Measurements from ENCODE around the gene ANO8. TPM values are rescaled to one million over a fixed set of nuclear protein-coding genes. Genes with fewer than 3 reads are reported as not detected.

ANO8 gene
- total RNA-seq, 1 donor from 2014 or later = 6.8 TPM

DNA sequence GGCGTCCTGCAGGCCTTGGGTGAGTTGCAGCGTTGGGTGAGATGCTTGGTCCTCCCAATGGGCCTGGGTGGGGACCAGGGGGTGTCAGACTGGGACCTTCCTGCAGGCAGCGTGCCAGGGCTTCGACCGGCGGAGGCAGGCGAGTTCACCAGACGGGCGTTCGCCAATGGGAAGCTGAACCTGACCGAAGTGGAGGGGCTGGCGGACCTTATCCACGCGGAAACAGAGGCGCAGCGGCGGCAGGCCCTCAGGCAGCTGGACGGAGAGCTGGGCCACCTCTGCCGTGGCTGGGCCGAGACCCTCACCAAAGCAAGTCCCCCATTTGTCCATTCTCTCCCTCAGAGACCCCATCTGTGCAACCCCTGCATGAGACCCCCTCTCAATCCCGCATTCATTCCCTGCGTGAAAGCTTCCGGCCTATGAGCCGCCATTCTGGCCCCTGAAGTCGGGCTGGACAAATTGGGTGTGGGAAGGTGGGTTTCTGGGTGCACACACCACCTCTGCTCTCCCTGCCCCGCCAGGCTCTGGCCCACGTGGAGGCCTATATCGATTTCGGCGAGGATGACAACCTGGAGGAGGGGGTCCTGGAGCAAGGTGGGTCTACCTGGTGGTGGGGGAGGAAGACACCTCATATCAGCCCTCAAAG is 3.9 kb upstream of the ANO8 start:
- TF ChIP-seq, protein P1, sequence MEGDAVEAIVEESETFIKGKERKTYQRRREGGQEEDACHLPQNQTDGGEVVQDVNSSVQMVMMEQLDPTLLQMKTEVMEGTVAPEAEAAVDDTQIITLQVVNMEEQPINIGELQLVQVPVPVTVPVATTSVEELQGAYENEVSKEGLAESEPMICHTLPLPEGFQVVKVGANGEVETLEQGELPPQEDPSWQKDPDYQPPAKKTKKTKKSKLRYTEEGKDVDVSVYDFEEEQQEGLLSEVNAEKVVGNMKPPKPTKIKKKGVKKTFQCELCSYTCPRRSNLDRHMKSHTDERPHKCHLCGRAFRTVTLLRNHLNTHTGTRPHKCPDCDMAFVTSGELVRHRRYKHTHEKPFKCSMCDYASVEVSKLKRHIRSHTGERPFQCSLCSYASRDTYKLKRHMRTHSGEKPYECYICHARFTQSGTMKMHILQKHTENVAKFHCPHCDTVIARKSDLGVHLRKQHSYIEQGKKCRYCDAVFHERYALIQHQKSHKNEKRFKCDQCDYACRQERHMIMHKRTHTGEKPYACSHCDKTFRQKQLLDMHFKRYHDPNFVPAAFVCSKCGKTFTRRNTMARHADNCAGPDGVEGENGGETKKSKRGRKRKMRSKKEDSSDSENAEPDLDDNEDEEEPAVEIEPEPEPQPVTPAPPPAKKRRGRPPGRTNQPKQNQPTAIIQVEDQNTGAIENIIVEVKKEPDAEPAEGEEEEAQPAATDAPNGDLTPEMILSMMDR (IDR thresholded peaks at IDR 0.05; ENCODE audit: borderline replicate concordance) = no peak
- H3K9me3 ChIP-seq (replicated peaks) = no peaks in the 10 kb centered on the region
- H3K4me3 ChIP-seq = peak overlapping the region; percentile 85
- no peak for DNase-seq
- H3K27ac ChIP-seq (replicated peaks) = no peak overlapping the region
- H3K4me1 ChIP-seq = peaks cover 45% of the 10 kb centered on the region
- intact Hi-C loops (cut with micrococcal nuclease) = no loop called here
- H3K27me3 ChIP-seq (ENCODE audit: low read depth) = no peaks in the 10 kb centered on the region
- H3K36me3 ChIP-seq = peaks cover 7% of the 10 kb centered on the region

DNA sequence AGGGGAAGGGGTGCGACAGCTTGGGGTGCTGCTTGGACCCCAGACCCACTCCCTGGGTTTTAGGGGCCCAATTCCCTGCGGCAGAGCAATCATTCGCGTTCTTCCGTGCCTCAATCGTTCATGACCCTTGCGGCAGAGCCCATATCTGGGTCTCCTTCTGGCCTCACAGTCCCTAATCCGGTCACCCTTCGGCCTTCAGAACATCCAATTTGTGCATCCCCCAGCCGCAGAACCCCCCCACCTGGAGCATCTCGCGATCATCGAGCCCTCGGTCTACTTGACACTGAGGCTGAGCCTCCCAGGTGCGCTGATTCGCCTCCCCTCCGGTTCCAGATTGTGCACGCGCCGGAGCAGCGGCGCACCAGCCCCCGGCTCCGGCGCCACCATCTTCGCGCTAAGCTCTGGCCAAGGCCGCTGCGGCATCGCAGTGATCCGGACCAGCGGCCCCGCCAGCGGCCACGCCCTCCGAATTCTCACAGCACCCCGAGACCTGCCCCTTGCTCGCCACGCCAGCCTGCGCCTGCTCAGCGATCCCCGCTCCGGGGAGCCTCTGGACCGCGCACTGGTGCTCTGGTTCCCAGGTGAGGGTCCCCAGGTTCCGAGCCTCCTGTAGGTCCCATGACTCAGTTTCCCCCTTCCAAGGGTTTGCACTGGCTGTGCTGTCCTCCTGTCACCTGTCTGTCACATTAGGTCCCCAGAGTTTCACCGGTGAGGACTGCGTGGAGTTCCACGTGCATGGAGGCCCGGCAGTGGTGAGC is 3.2 kb upstream of the ANO8 start:
- H3K36me3 ChIP-seq = peaks cover 7% of the 10 kb centered on the region
- peaks cover 47% of the 10 kb centered on the region for H3K4me1 ChIP-seq
- peak overlapping the region; percentile 85 for H3K4me3 ChIP-seq
- H3K27ac ChIP-seq (replicated peaks) = peak overlapping the region; percentile 97
- H3K9me3 ChIP-seq (replicated peaks) = no peaks in the 10 kb centered on the region
- TF ChIP-seq, protein P1 (IDR thresholded peaks at IDR 0.05; ENCODE audit: borderline replicate concordance) = no peak
- DNase-seq = no peak
- intact Hi-C loops (cut with micrococcal nuclease) = no loop called here
- H3K27me3 ChIP-seq (ENCODE audit: low read depth) = no peaks in the 10 kb centered on the region

DNA sequence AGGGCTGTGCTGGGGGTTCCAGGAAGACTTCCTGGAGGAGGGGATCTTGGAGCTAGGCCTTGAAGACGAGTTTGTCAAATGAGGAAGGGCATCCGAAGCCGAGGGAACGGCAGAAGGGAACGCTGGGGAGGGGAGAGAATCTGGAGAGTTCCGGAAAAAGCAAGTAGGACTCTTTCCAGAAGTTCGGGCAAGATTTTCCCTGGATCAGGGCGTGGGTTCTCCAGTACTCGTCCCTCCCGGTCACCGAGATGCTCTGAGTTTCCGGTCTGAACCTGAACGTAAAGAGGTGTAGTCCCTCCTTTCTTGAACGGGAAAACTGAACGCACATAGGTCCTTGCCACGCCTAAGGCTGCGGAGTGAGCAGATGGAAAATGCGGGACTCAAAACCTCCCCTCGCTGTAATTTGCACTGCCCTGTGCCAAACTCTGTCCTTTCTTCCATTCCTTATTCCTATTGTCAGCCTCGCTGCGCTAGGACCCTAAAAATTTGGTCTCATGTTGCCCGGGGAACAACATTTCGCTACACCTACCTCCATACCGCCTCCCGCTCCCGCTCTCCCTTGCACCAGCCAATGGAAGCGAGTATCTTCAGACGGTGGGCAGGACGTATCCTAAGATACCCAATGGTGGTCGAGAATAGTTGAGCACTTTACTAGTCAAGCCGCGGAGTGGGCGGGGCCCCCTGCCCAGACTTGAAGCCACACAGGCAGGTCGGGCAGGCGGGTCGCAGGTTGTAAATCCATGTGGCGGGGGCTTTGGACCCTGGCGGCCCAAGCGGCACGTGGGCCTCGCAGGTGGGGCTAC is 2.4 kb upstream of the ANO8 start, which contains the start of gene GTPBP3:
TSS of gene GTPBP3 (plus strand) at position 682 of the 803 bp plus-strand sequence. CDS start at position 741, 59 bp downstream.
- H3K4me1 ChIP-seq = peaks cover 47% of the 10 kb centered on the region
- intact Hi-C loops (cut with micrococcal nuclease) = no loop called here
- H3K27ac ChIP-seq (replicated peaks) = peak within 1 kb of the TSS; percentile 97
- H3K4me3 ChIP-seq = peak within 1 kb of the TSS; percentile 85
- no peaks in the 10 kb centered on the region for H3K9me3 ChIP-seq (replicated peaks)
- H3K27me3 ChIP-seq (ENCODE audit: low read depth) = no peaks in the 10 kb centered on the region
- DNase-seq = peak; percentile 97
- peaks cover 7% of the 10 kb centered on the region for H3K36me3 ChIP-seq
- TF ChIP-seq, protein P1 (IDR thresholded peaks at IDR 0.05; ENCODE audit: borderline replicate concordance) = no peak

DNA sequence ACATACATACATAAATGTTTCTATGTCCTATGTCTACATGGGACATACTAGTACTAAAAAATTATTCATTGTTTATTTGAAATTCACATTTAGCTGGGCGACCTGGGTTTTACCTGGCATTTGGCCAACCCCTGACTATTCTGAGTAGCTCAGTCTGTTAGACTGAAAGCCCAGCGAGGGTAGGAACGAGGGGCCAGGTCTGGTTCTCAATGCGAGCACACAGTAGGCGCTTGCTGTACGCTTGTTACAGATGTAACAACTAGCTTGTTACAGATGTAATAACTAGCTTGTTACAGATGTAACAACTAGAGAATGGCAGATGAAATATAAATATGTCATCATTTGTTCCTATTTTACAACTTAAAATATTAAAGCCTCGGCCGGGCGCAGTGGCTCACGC is 920 bp upstream of the ANO8 start:
- H3K9me3 ChIP-seq (replicated peaks) = no peaks in the 10 kb centered on the region
- intact Hi-C loops (cut with micrococcal nuclease) = no loop called here
- DNase-seq = no peak
- peaks cover 47% of the 10 kb centered on the region for H3K4me1 ChIP-seq
- peak overlapping the region; percentile 87 for H3K4me3 ChIP-seq
- no peaks in the 10 kb centered on the region for H3K36me3 ChIP-seq
- H3K27me3 ChIP-seq (ENCODE audit: low read depth) = no peaks in the 10 kb centered on the region
- peak overlapping the region; percentile 82 for H3K27ac ChIP-seq (replicated peaks)
- TF ChIP-seq, protein P1 (IDR thresholded peaks at IDR 0.05; ENCODE audit: borderline replicate concordance) = no peak

DNA sequence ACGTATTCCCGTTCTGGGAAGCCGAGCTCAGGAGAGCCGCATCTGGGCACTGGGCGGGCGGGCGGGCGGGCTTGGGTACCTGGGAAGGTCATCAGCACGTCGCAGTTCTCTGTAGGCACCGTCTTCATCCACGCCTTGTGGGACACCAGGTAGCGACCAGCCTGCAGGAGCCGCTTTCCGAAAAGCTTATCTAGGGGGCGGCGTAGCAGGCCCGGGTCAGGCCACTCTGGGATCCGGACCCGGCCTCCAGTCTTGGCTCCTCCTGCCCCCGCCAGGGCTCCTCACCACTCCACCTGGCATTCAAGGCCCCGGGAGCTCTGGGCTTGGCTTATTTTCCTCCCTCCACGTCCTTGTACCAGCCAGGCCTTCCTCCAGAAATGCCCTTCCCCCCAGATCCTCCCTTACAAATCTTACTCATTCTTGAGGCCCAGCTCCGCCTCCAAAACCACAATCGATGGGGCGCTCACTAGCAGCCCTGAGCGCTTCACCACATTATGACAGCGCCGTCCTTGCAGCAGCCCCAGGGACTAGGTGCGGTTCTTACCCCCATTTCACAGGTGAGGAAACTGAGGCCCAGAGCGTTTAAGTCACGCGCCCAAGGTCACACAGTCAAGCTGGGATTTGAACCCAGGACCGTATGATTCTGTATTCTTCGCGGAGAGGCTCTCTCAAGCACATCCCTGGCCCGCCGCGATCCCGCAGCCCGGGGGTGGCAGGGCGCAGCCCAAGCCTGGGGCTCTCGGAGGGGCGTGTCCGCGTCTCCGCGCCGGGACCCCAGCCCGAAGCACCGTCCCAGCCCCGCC is 843 bp downstream of the ANO8 start:
- intact Hi-C loops (cut with micrococcal nuclease) = no loop called here
- no peaks in the 10 kb centered on the region for H3K36me3 ChIP-seq
- H3K27me3 ChIP-seq (ENCODE audit: low read depth) = no peaks in the 10 kb centered on the region
- peak overlapping the region; percentile 87 for H3K4me3 ChIP-seq
- H3K4me1 ChIP-seq = peaks cover 50% of the 10 kb centered on the region
- peak overlapping the region; percentile 82 for H3K27ac ChIP-seq (replicated peaks)
- TF ChIP-seq, protein P1 (IDR thresholded peaks at IDR 0.05; ENCODE audit: borderline replicate concordance) = no peak
- H3K9me3 ChIP-seq (replicated peaks) = no peaks in the 10 kb centered on the region
- DNase-seq = no peak
